ENCODE results near the gene C1QTNF8.

DNA sequence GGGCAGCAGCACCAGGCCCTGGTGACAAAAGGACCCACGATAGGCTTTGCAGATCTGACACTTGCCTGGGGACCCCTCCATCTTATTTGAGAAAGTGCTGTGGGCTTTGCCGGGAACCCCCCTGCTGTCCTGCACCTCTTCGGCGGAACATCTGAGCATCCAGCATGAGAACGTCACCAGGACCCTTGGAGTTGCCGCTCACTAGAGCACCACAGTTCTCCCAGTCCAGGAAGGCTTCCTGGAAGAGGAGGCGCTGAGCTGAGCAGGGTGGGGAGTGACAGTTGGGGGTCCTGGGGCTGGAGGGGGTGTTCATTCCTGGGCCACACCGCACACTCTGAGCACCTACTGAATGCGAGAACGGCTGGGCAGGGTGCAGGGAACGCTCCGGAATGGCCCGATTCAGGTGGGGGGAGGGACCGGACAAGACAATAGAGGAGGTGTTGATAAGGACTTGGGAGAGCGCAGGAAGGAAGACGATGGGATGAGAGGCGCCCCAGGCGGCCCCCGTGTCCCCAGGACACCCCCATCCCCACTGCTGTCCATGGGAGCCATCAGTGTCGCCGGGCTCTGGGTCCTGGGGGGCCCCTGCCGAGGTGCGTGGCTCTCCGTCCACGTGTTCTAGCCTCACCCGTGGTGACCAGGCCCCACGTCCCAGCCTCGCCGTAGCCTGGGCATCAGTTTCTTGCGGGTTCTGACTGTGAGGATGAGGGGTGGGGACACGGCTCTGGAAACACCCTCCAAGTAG, 32.1 kb upstream of the C1QTNF8 start:
- TF ChIP-seq YY1 (IDR thresholded peaks at IDR 0.05; ENCODE audit: low read depth) (no peak), CREB1 (IDR thresholded peaks at IDR 0.05; ENCODE audit: low read depth) (no peak), EP300 (IDR thresholded peaks at IDR 0.05; ENCODE audit: borderline replicate concordance) (no peak), FOXM1 (IDR thresholded peaks at IDR 0.05; ENCODE audit: borderline replicate concordance, low read depth) (no peak), CEBPB (IDR thresholded peaks at IDR 0.05) (no peak), NFIC (IDR thresholded peaks at IDR 0.05) (no peak), EGR1 (IDR thresholded peaks at IDR 0.05) (no peak), RAD21 (IDR thresholded peaks at IDR 0.05; ENCODE audit: low read depth) (no peak), ZBTB7A (IDR thresholded peaks at IDR 0.05; ENCODE audit: low read depth) (no peak)
- TF ChIP-seq, protein P1, sequence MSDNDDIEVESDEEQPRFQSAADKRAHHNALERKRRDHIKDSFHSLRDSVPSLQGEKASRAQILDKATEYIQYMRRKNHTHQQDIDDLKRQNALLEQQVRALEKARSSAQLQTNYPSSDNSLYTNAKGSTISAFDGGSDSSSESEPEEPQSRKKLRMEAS (IDR thresholded peaks at IDR 0.05), result no peak
- TF ChIP-seq, protein P2, sequence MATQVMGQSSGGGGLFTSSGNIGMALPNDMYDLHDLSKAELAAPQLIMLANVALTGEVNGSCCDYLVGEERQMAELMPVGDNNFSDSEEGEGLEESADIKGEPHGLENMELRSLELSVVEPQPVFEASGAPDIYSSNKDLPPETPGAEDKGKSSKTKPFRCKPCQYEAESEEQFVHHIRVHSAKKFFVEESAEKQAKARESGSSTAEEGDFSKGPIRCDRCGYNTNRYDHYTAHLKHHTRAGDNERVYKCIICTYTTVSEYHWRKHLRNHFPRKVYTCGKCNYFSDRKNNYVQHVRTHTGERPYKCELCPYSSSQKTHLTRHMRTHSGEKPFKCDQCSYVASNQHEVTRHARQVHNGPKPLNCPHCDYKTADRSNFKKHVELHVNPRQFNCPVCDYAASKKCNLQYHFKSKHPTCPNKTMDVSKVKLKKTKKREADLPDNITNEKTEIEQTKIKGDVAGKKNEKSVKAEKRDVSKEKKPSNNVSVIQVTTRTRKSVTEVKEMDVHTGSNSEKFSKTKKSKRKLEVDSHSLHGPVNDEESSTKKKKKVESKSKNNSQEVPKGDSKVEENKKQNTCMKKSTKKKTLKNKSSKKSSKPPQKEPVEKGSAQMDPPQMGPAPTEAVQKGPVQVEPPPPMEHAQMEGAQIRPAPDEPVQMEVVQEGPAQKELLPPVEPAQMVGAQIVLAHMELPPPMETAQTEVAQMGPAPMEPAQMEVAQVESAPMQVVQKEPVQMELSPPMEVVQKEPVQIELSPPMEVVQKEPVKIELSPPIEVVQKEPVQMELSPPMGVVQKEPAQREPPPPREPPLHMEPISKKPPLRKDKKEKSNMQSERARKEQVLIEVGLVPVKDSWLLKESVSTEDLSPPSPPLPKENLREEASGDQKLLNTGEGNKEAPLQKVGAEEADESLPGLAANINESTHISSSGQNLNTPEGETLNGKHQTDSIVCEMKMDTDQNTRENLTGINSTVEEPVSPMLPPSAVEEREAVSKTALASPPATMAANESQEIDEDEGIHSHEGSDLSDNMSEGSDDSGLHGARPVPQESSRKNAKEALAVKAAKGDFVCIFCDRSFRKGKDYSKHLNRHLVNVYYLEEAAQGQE (IDR thresholded peaks at IDR 0.05; ENCODE audit: low read depth), result no peak

Data from Ishikawa (cell line).